Stimulated activated CD4-positive, alpha-beta T cell treated with anti-CD3 and anti-CD28 coated beads, TNF-alpha, amount 100 ng/mL, for 48 hours (primary cell): ENCODE data around the gene TMSB10.

Source experiments
- DNase-seq, 3 donors: peaks; one replicate each; pipeline ENCODE4 v3.0.0-alpha.2; 2020; ENCODE audit warnings: low read depth in 3 of 3

TMSB10 gene

GRCh38 chr2:84880395-84880644 is 25.1 kb upstream of the TMSB10 start:
- DNase-seq: no peak

- peak in 1 of 3 donors; percentile 61 for DNase-seq
Measured at GRCh38 chr2:84880645-84881521, 24.6 kb upstream of the TMSB10 start, which contains the start of gene TRABD2A. Gene TRABD2A (minus strand): TSS chr2:84881084. CDS start chr2:84881039, 45 bp downstream.

- peak; percentile 76 to 83 (median 83) for DNase-seq
Measured at GRCh38 chr2:84881581-84882413, 23.7 kb upstream of the TMSB10 start.

- no peak for DNase-seq
Measured at GRCh38 chr2:84882414-84882738, 23.1 kb upstream of the TMSB10 start.

GRCh38 chr2:84882775-84883550 is 22.5 kb upstream of the TMSB10 start:
- DNase-seq: no peak

GRCh38 chr2:84884449-84884848 is 21.0 kb upstream of the TMSB10 start:
- no peak for DNase-seq

GRCh38 chr2:84885111-84885510 is 20.3 kb upstream of the TMSB10 start:
- no peak for DNase-seq

GRCh38 chr2:84886791-84887190 is 18.7 kb upstream of the TMSB10 start:
- DNase-seq: no peak

- no peak for DNase-seq
Measured at GRCh38 chr2:84888401-84889276, 16.8 kb upstream of the TMSB10 start.

- DNase-seq: no peak
Measured at GRCh38 chr2:84889332-84889731, 16.1 kb upstream of the TMSB10 start.

- no peak for DNase-seq
Measured at GRCh38 chr2:84891355-84892010, 14.0 kb upstream of the TMSB10 start.

GRCh38 chr2:84894131-84894586 is 11.3 kb upstream of the TMSB10 start:
- no peak for DNase-seq

GRCh38 chr2:84894758-84895520 is 10.5 kb upstream of the TMSB10 start:
- DNase-seq: no peak

- DNase-seq: no peak
Measured at GRCh38 chr2:84896567-84896966, 8.9 kb upstream of the TMSB10 start.

GRCh38 chr2:84897773-84898172 is 7.7 kb upstream of the TMSB10 start:
- no peak for DNase-seq

GRCh38 chr2:84899304-84900204 is 5.9 kb upstream of the TMSB10 start:
- no peak for DNase-seq

GRCh38 chr2:84900971-84901370 is 4.5 kb upstream of the TMSB10 start:
- no peak for DNase-seq

GRCh38 chr2:84901593-84902120 is 3.8 kb upstream of the TMSB10 start:
- DNase-seq: no peak

- DNase-seq: no peak
Measured at GRCh38 chr2:84902526-84902925, 2.9 kb upstream of the TMSB10 start.
